ENCODE measurements around the gene GRIN2A.

- no peak for TF ChIP-seq POLR2AphosphoS5 (IDR thresholded peaks at IDR 0.05; ENCODE audit: low read depth, low read length)
- no peak for TF ChIP-seq TAF1 (IDR thresholded peaks at IDR 0.05; ENCODE audit: borderline replicate concordance, low read depth, low read length)
- TF ChIP-seq POLR2A (IDR thresholded peaks at IDR 0.05; ENCODE audit: low read depth, low read length), result no peak
These were observed 201.2 kb downstream of the GRIN2A start for GRCh38 chr16:9980981-9981380.
